ENCODE measurements around the gene ANXA3. TPM values are rescaled to one million over a fixed set of nuclear protein-coding genes. Genes with fewer than 3 reads are reported as not detected.
A peak's percentile ranks its signal among the peaks of the same experiment; 100 is the strongest.

The ANXA3 gene
- total and polyA plus RNA-seq, 2 donors from 2014 or later, result 33.7 to 79.9 TPM

- H3K27ac ChIP-seq (ENCODE audit: low read depth in 2 of 2, low read length in 2 of 2), result no peak overlapping the region
- H3K9ac ChIP-seq (ENCODE audit: low read length in 3 of 3), result no peak overlapping the region
- intact Hi-C loops (cut with DNase I), result no loop called here
- no peak for FAIRE-seq
- H3K4me1 ChIP-seq (ENCODE audit: control insufficient read depth in 2 of 3, insufficient read depth in 2 of 3, low read depth in 1 of 3, low read length in 3 of 3), result no peaks in the 10 kb centered on the region
- no peak overlapping the region for H3K4me3 ChIP-seq (ENCODE audit: low read length in 3 of 3)
- H3K36me3 ChIP-seq (ENCODE audit: control insufficient read depth in 2 of 3, insufficient read depth in 3 of 3, low read length in 3 of 3), result no peaks in the 10 kb centered on the region
- H3K9me3 ChIP-seq (ENCODE audit: control insufficient read depth in 2 of 3, insufficient read depth in 1 of 3, low read length in 3 of 3), result no peaks in the 10 kb centered on the region
- TF ChIP-seq, protein P1, sequence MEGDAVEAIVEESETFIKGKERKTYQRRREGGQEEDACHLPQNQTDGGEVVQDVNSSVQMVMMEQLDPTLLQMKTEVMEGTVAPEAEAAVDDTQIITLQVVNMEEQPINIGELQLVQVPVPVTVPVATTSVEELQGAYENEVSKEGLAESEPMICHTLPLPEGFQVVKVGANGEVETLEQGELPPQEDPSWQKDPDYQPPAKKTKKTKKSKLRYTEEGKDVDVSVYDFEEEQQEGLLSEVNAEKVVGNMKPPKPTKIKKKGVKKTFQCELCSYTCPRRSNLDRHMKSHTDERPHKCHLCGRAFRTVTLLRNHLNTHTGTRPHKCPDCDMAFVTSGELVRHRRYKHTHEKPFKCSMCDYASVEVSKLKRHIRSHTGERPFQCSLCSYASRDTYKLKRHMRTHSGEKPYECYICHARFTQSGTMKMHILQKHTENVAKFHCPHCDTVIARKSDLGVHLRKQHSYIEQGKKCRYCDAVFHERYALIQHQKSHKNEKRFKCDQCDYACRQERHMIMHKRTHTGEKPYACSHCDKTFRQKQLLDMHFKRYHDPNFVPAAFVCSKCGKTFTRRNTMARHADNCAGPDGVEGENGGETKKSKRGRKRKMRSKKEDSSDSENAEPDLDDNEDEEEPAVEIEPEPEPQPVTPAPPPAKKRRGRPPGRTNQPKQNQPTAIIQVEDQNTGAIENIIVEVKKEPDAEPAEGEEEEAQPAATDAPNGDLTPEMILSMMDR (IDR thresholded peaks at IDR 0.05; ENCODE audit: borderline replicate concordance, extremely low read depth, insufficient read depth), result no peak
- H3K27me3 ChIP-seq (ENCODE audit: control insufficient read depth, insufficient read depth, low read length), result no peaks in the 10 kb centered on the region
- no peak for DNase-seq
Measured at GRCh38 chr4:78653655-78654054, 102.1 kb downstream of the ANXA3 start.

DNA sequence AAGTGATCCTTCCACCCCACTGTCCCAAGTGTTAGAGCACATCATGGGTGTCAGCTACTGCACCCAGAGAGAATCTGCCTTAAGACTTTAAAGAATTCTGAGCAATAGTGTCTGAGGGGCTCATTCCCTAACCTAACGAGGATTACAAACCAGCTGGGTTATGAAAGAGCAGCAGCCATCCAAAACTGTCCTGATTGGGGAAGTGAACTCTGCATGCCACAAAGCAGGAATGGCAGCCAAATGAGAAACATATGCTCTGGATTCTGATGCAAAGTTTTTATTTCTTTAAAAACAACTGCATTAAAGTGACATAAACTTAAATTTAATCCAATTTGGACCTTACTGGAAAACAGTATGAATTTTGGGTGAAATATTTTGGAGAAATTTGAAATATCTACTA lies 103.2 kb downstream of the ANXA3 start:
- no peak for FAIRE-seq
- Histone ChIP-seq H3K4me3 (ENCODE audit: low read length in 3 of 3) (no peak overlapping the region), H3K4me1 (ENCODE audit: control insufficient read depth in 2 of 3, insufficient read depth in 2 of 3, low read depth in 1 of 3, low read length in 3 of 3) (no peaks in the 10 kb centered on the region), H3K9ac (ENCODE audit: low read length in 3 of 3) (no peak overlapping the region), H3K27ac (ENCODE audit: low read depth in 2 of 2, low read length in 2 of 2) (no peak overlapping the region), H3K27me3 (ENCODE audit: control insufficient read depth, insufficient read depth, low read length) (no peaks in the 10 kb centered on the region), H3K36me3 (ENCODE audit: control insufficient read depth in 2 of 3, insufficient read depth in 3 of 3, low read length in 3 of 3) (no peaks in the 10 kb centered on the region), H3K9me3 (ENCODE audit: control insufficient read depth in 2 of 3, insufficient read depth in 1 of 3, low read length in 3 of 3) (no peaks in the 10 kb centered on the region)
- TF ChIP-seq, protein P1 (IDR thresholded peaks at IDR 0.05; ENCODE audit: borderline replicate concordance, extremely low read depth, insufficient read depth), result no peak
- intact Hi-C loops (cut with DNase I), result no loop called here
- DNase-seq, result peak in 1 of 5 donors; percentile 58

DNA sequence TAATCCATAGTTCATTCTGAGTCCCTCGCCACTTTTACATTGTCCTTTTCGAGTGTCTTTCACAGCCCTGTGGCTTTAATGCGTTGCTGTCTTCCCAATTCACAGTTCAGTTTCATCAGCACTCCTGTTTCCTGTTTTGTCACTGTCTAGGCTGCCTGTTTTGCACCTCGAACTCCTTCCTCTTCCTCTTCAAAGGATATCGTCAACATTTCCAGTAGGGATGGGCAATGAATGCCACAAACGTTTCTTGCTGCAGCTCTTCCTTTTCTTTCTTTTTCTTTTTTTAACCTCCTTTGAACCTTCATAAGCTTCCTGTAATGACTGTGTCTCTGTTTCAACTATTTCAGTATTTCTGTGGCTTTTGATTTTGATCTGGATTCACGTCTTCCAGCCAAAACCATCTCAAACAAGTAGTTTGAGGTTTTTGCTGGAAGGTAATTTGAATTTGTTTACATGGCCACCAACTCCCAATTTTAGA lies 105.4 kb downstream of the ANXA3 start:
- Histone ChIP-seq H3K36me3 (ENCODE audit: control insufficient read depth in 2 of 3, insufficient read depth in 3 of 3, low read length in 3 of 3) (no peaks in the 10 kb centered on the region), H3K27me3 (ENCODE audit: control insufficient read depth, insufficient read depth, low read length) (no peaks in the 10 kb centered on the region), H3K4me3 (ENCODE audit: low read length in 3 of 3) (no peak overlapping the region), H3K9me3 (ENCODE audit: control insufficient read depth in 2 of 3, insufficient read depth in 1 of 3, low read length in 3 of 3) (no peaks in the 10 kb centered on the region), H3K4me1 (ENCODE audit: control insufficient read depth in 2 of 3, insufficient read depth in 2 of 3, low read depth in 1 of 3, low read length in 3 of 3) (peaks cover 0 to under 1% (median 0%) of the 10 kb centered on the region in 3 donors), H3K9ac (ENCODE audit: low read length in 3 of 3) (no peak overlapping the region), H3K27ac (ENCODE audit: low read depth in 2 of 2, low read length in 2 of 2) (peak overlapping the region in 1 of 2 donors; percentile 41)
- DNase-seq (peak in 1 of 5 donors; percentile 38), FAIRE-seq (no peak)
- intact Hi-C loops (cut with DNase I), result no loop called here
- TF ChIP-seq, protein P1 (IDR thresholded peaks at IDR 0.05; ENCODE audit: borderline replicate concordance, extremely low read depth, insufficient read depth), result no peak

DNA sequence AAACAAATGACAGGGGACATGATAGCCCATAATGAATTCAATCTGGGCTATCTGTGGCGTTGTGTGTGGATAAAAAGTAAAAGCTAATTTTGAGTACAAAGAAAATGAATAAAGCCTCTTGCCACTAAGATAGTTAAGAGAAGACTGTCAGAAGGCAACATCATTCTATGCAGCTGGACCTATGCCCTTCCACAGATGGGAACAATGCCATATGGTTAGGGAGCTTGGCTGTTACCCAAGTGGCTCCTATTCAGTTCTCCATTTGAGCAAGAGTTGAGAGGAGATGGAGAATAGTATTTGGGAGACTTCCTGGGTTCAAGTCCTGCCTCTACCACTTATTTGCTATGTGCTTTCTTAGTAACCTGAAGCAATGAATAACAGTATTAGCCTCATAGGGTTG lies 107.7 kb downstream of the ANXA3 start:
- Histone ChIP-seq H3K4me1 (ENCODE audit: control insufficient read depth in 2 of 3, insufficient read depth in 2 of 3, low read depth in 1 of 3, low read length in 3 of 3) (peaks cover 0 to 4% (median 3%) of the 10 kb centered on the region in 3 donors), H3K27ac (ENCODE audit: low read depth in 2 of 2, low read length in 2 of 2) (no peak overlapping the region)
- DNase-seq, result no peak

More for the DNA sequence above, 107.7 kb downstream of the ANXA3 start:
- no peaks in the 10 kb centered on the region for H3K27me3 ChIP-seq (ENCODE audit: control insufficient read depth, insufficient read depth, low read length)
- intact Hi-C loops (cut with DNase I), result no loop called here
- no peak for FAIRE-seq
- TF ChIP-seq, protein P1 (IDR thresholded peaks at IDR 0.05; ENCODE audit: borderline replicate concordance, extremely low read depth, insufficient read depth), result no peak
- no peaks in the 10 kb centered on the region for H3K36me3 ChIP-seq (ENCODE audit: control insufficient read depth in 2 of 3, insufficient read depth in 3 of 3, low read length in 3 of 3)
- H3K9ac ChIP-seq (ENCODE audit: low read length in 3 of 3), result no peak overlapping the region
- no peaks in the 10 kb centered on the region for H3K9me3 ChIP-seq (ENCODE audit: control insufficient read depth in 2 of 3, insufficient read depth in 1 of 3, low read length in 3 of 3)
- no peak overlapping the region for H3K4me3 ChIP-seq (ENCODE audit: low read length in 3 of 3)

All from kidney (tissue), 14 donors.